HUDEP-2 (cell line): ENCODE results near the gene CORIN.
A peak's percentile ranks its signal among the peaks of the same experiment; 100 is the strongest.

ENCODE experiments used
- DNase-seq, 76 experiments: peaks; one replicate each; lab custom pipeline; 2025; ENCODE audit not compliant: unreplicated experiment in 76 of 76; lab: John Stamatoyannopoulos, UW

The CORIN gene

GRCh38 chr4:47837094-47837907, 566 bp downstream of the CORIN start:
- peak in 6 of 76 experiments; percentile 1 to 17 (median 12) for DNase-seq

DNA sequence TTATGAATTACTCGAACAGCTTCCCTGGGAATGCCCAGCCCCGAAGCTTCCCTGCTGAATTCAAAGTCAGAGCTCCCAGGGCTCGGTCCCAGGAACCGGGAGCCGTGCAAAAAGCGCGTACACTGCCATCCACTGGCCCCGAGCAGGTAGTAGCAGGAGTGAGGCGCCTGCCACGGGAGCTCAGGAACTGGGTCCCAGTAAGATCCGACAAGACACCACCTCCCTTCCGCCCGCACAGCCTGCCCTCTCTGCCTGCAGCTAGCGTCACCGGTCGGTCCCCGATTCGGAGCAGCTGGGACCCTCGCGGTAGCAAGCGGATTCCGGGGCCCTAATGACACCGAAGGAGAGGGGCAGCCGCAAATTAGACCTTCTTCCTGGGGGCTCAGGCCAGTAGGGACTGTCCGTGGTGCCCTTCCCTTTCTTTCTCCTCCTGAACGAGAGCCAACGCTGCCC, 1.2 kb downstream of the CORIN start:
- DNase-seq, result peak in 59 of 76 experiments; percentile 2 to 58 (median 32)

DNA sequence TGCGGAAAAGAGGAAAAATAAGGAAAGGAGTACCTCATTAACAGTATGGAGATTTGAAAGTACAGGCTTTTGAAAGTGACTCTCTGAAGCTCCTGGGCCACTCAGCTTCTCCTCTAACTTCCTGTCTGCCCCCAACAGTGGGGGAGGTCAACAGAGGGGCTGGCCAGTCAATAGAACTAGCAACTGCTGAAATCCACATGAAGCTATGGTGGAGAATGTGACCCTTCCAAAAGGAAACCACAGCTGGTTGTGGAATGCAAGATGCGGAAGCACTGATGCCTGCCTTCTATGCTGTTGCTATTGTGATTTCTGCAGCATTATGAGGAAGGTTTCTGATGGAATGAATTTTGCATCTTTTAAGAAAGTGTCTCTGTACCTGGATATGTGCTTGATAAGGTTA, 2.4 kb downstream of the CORIN start:
- DNase-seq, result no peak

DNA sequence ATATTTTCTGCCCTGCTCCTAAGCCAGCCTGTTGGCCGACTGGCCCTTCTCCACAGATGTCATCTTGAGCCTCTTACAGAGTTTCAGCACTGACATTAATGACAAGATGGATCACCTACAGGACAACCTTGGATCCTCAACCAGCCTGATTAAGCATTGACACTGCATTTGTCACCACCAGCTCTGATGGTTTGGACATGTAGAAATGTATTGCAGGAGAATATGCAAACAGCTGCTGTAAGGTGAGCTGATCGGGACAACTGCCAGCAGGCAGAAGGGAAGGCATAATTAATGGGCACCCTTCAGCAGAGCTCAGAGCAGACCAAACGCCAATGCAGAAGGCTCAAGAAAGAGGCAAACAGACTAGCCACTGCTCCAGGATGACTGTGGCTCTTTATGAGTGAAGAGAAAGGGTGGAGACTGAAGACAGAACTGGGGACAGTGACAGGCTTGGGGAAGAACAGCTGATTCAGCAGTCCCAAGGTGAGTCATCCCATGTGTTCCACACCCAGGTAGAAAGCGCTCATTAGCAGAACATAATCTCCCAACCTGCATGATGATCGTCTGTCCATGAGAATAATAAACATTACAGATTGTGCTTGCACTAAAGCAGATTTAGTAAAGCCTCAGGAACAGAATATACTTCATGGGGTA, 6.7 kb downstream of the CORIN start:
- DNase-seq, result no peak

DNA sequence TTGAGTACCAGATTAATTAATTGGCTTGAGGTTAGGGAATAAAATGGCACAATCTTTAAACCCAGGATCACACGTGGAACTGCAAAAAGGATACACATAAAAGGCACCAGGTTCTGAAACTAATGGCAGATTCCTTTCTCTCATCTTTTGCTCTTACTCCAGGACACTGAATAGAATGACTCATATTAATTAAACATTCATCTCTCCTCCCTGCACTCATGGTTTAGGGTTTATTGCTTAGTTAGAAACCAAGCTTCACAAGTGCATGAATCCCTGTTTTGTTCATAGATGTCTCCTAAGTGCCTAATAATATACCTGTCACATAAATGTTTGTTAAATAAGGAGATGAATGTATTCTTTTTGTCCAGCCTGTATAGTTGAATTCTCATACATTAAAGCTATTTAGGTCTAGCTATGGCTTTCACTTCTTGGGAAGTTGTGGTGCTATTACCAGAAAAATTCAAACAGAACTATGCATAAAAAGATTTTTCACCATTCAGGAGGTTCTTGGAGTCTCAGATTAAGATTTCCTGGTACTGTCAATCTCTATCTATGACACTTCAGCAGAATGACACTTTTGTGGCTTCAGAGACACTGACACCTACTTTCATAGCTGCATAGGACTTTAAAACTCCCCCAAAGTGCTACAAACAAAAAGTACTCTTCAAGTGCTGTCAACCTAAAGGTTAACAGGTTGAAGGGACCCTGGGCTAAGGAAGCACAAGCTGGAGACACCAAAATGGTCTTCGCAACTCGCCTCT, 7.4 kb downstream of the CORIN start:
- DNase-seq, result no peak

- DNase-seq, result no peak
These were observed 8.4 kb downstream of the CORIN start for GRCh38 chr4:47829438-47829837.

GRCh38 chr4:47827343-47828047, 10.4 kb downstream of the CORIN start:
- no peak for DNase-seq

GRCh38 chr4:47824840-47825239, 13.0 kb downstream of the CORIN start:
- no peak for DNase-seq

- DNase-seq, result no peak
These were observed 18.7 kb downstream of the CORIN start for GRCh38 chr4:47819178-47819577.

DNA sequence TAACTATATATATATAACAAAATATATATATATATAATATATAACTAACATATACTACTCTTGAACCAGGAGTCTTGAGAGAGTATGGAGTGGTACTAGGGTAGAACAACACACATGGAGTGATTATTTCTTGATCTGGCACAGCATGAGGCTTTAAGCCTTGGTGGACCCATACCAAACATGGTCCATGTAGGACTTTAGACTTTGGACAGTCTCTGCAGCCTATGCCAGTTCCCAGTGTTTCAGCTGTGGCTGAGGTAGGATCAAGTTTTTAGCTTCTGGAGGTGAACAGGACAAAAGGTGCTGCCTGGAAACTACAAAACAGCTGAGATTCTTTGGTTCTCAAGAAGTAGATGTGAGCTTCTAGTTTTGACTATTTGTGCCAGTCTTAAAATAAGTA, 20.6 kb downstream of the CORIN start:
- no peak for DNase-seq

- DNase-seq, result no peak
These were observed 21.1 kb downstream of the CORIN start for GRCh38 chr4:47816748-47817147.

- no peak for DNase-seq
These were observed 23.1 kb downstream of the CORIN start for GRCh38 chr4:47814618-47815295.

DNA sequence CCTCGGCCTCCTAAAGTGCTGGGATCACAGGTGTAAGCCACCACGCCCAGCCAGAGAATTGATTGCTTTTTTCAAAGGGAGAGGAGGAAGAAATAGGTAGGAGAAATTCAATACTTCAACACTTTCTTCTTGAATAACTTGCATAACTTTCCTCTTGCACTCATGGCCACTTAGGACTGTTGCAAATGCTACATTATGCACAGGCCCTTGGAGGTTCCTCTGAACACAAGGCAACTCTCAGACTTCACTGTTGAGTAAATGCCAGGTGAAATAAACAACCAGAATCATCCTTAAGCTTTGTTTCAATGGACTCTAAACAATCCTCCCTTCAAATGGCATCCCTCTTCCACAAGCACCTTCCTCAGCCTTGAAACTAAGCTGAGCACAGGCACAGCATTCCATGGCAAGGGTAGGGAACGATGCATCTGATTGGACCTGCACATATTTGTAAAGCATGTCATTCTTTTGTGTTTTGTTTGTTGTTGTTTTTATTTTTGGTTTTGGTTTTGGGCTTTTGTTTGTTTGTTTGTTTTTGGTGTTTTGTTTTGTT, 28.1 kb downstream of the CORIN start:
- DNase-seq, result no peak

DNA sequence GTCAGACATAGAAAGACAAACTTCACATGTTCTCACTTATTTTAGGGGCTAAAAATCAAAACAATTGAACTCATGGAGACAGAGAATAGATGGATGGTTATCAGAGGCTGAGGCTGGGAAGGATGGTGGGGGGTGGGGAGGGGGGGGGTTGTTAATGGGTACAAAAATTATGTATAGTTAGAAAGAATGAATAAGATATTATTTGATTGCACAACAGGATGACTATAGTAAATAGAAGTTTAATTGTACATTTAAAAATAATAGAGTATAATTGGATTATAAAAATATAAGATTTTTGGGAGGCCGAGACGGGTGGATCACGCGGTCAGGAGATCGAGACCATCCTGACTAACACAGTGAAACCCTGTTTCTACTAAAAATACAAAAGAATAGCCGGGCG, 33.3 kb downstream of the CORIN start:
- no peak for DNase-seq

GRCh38 chr4:47801481-47802002, 36.3 kb downstream of the CORIN start:
- DNase-seq, result no peak

DNA sequence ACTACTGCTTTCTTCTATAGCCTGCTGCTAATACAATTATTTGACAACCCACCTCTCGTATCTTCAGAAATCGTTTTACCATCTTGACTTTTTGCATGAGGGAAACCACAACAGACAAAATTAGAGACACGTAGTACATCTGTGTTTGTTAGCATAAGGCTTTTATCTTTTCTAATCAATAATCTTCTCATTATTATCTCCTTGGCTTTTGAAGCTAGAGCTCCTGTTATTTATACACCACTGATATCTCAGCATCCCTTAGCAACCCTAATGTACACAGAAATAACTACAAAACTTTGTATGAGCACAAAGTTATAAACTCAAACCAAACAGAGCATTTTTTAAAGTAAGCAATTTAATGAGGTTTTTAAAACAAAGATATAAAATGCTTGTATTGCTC, 39.7 kb downstream of the CORIN start:
- no peak for DNase-seq

- DNase-seq, result no peak
These were observed 45.9 kb downstream of the CORIN start for GRCh38 chr4:47791965-47792364.

DNA sequence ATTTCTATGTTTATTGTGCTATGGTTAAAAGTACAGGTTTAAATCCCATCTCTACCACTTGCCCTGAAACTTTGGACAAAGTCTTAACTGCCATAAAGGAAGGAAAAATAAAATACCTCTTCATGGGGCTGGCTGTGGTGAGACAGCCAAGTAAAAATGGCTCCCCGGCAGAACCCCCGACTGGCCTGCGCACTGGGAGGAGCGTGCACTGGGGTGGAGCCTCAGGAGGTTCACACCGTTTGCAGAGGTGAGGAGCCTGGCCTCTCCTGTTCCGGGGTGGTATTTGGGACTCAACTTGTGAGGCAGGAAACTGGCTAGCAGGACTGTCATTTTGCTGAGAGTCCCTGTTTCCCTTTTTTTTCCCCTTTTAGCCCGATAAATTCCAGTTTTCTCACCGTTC, 47.8 kb downstream of the CORIN start:
- no peak for DNase-seq

DNA sequence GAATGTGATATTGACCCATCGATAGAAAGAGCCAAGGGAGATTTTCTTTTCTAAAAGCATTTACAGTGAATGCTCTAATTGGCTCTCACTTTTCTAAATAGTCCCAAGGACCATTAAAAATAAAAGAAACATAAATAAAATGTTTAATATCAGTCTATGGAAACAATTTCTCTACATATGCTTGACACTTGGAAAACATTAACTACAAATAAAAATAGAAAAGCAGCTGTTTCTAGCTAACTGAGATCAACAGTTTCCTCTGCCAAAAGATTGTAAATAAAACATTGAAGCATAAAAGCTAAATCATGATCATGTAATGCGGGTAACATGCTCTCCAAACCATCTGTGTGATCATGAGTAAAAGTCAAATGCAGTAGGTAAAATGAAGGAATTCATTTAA, 49.7 kb downstream of the CORIN start:
- DNase-seq, result no peak

DNA sequence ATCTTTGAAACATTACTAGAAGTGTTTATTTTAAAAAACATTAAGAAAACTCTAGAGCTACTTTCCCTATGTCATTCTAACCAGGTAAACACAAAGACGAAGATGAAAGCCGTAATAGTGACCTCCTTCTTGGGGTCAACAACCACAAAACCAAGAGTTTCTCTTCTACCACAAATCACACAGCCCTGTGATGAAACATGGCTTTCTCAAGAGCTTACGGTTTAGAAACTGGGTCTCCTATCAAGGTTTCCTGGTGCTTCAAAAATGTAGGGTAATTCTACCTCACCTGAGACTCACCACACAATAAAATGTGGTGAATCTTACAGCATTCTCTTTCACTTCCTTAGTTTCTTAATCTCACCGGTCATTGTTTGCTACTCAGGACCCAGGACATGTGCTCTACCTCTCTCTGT, 50.9 kb downstream of the CORIN start:
- no peak for DNase-seq
